ENCODE data around the gene TMEM116. TPM values are rescaled to one million over a fixed set of nuclear protein-coding genes. Genes with fewer than 3 reads are reported as not detected.

The TMEM116 gene
- total and polyA plus RNA-seq, 12 donors = 13.3 to 54.1 (median 39.0) TPM

GRCh38 chr12:112008918-112009317, 4.0 kb downstream of the TMEM116 start:
- H3K27me3 ChIP-seq = no peaks in the 10 kb centered on the region
- WGBS, 2 donors = 81 to 84% methylated on average over 3 of the region's 3 CpGs
- no peak overlapping the region for H3K4me3 ChIP-seq
- TF ChIP-seq CTCF (IDR thresholded peaks at IDR 0.05) = no peak
- H3K36me3 ChIP-seq = peaks cover 0 to 8% (median 0%) of the 10 kb centered on the region in 9 donors
- H3K4me1 ChIP-seq = peaks cover 2 to 32% (median 16%) of the 10 kb centered on the region in 9 donors
- DNase-seq (no peak), ATAC-seq (no peak)
- H3K27ac ChIP-seq = no peak overlapping the region
- intact Hi-C loops (cut with DNase I) = no loop called here
- H3K9me3 ChIP-seq = no peaks in the 10 kb centered on the region

DNA sequence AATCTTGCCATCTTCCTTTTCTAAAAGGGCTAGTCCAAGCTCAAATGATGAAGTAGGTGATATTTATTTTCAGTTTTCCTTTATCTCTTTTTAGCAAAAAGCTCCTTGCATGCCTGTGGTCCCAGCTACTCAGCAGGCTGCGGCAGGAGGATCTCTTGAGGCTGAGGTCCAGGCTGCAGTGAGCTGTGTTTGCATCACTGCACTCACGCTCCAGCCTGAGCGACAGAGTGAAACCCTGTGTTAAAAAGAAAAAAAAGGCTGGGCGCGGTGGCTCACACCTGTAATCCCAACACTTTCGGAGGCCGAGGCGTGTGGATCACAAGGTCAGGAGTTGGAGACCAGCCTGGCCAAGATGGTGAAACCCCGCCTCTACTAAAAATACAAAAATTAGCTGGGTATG, 5.0 kb downstream of the TMEM116 start:
- H3K9me3 ChIP-seq = no peaks in the 10 kb centered on the region
- DNase-seq (no peak), ATAC-seq (no peak)
- WGBS, 2 donors = 93 to 98% methylated on average over 9 of the region's 9 CpGs
- H3K4me3 ChIP-seq = no peak overlapping the region
- no peak overlapping the region for H3K27ac ChIP-seq
- no peaks in the 10 kb centered on the region for H3K27me3 ChIP-seq
- intact Hi-C loops (cut with DNase I) = no loop called here
- peaks cover 2 to 33% (median 16%) of the 10 kb centered on the region in 9 donors for H3K4me1 ChIP-seq
- H3K36me3 ChIP-seq = peaks cover 0 to 11% (median 0%) of the 10 kb centered on the region in 9 donors
- no peak for TF ChIP-seq CTCF (IDR thresholded peaks at IDR 0.05)

GRCh38 chr12:112005419-112006395, 7.3 kb downstream of the TMEM116 start:
- WGBS, 2 donors = 56 to 67% methylated on average over 6 of the region's 6 CpGs
- peak; percentile 29 to 93 (median 66) for ATAC-seq
- TF ChIP-seq CTCF (IDR thresholded peaks at IDR 0.05) = no peak
- Histone ChIP-seq H3K9me3 (no peaks in the 10 kb centered on the region), H3K36me3 (peaks cover 0 to 20% (median 0%) of the 10 kb centered on the region in 9 donors), H3K4me1 (peaks cover 0 to 35% (median 5%) of the 10 kb centered on the region in 9 donors), H3K4me3 (peak overlapping the region in 9 of 10 donors; percentile 10 to 43 (median 39)), H3K27me3 (peaks cover 0 to 2% (median 0%) of the 10 kb centered on the region in 7 donors), H3K27ac (peak overlapping the region; percentile 31 to 79 (median 66))
- no peak for DNase-seq
- intact Hi-C loops (cut with DNase I) = loop anchor here in 1 of 10 donors (2.0 kb wide), 1 partner anchor 61 kb away; no protein-coding TSS in a partner anchor

DNA sequence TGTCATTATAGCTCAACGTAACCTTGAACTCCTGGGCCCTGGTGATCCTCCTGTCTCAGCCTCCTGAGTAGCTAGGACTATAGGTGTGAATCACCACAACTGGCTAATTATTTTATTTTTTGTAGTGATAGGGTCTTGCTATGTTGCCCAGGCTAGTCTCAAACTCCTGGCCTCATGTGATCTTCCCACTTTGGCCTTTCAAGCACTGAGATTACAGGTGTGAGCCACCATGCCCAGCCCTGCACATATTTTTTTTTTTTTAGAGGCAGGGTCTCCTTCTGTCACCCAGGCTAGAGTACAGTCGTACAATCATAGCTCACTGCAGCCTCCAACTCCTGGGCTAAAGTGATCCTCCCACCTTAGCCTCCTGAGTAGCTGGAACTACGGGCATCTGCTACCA, 8.9 kb downstream of the TMEM116 start:
- H3K4me1 ChIP-seq = peaks cover 0 to 49% (median 5%) of the 10 kb centered on the region in 9 donors
- H3K9me3 ChIP-seq = no peaks in the 10 kb centered on the region
- peaks cover 0 to 20% (median 0%) of the 10 kb centered on the region in 9 donors for H3K36me3 ChIP-seq
- peak in 1 of 8 donors; percentile 20 for ATAC-seq
- H3K27ac ChIP-seq = no peak overlapping the region
- H3K4me3 ChIP-seq = no peak overlapping the region
- intact Hi-C loops (cut with DNase I) = loop anchor here in 1 of 10 donors (2.0 kb wide), 1 partner anchor 59 kb away; no protein-coding TSS in a partner anchor
- DNase-seq = no peak
- no peak for TF ChIP-seq CTCF (IDR thresholded peaks at IDR 0.05)
- WGBS, 2 donors = 95 to 100% methylated on average over 3 of the region's 3 CpGs
- H3K27me3 ChIP-seq = peaks cover 0 to 5% (median 0%) of the 10 kb centered on the region in 7 donors
